Suprapubic skin (tissue), 4 donors: ENCODE data around the gene SYT11. TPM values are rescaled to one million over a fixed set of nuclear protein-coding genes. Genes with fewer than 3 reads are reported as not detected.

Experiments
- DNase-seq, 2 donors: peaks; one replicate each; pipeline ENCODE4 v3.0.0-alpha.2; 2019; ENCODE audit warnings: low spot score in 2 of 2
- H3K27ac ChIP-seq: fragments of 200-600 bp; sonication (generic); one replicate; pipeline ENCODE4 v1.5.1; 2019
- H3K27me3 ChIP-seq: fragments of 200-600 bp; sonication (generic); one replicate; pipeline ENCODE4 v1.5.1; 2019
- H3K36me3 ChIP-seq: fragments of 200-600 bp; sonication (generic); one replicate; pipeline ENCODE4 v1.5.1; 2019
- H3K4me1 ChIP-seq: fragments of 200-600 bp; sonication (generic); one replicate; pipeline ENCODE4 v1.5.1; 2019
- H3K4me3 ChIP-seq: fragments of 200-600 bp; sonication (generic); one replicate; pipeline ENCODE4 v1.5.1; 2019; ENCODE audit warnings: mild to moderate bottlenecking
- H3K9me3 ChIP-seq: fragments of 200-600 bp; sonication (generic); one replicate; pipeline ENCODE4 v1.5.1; 2019
- EP300 ChIP-seq: sonication (generic); formaldehyde crosslinking; IDR thresholded peaks from one replicate; pipeline ENCODE4 v1.6.1; 2017; ENCODE audit warnings: antibody characterized with exemption
- POLR2A ChIP-seq, 2 donors: fragments of 450-650 bp; IDR thresholded peaks; one replicate each; pipeline ENCODE4 v1.6.1; 2017; ENCODE audit warnings: antibody characterized with exemption in 2 of 2, mild to moderate bottlenecking in 2 of 2, moderate library complexity in 2 of 2
- POLR2AphosphoS5 ChIP-seq, 3 donors: sonication (generic); formaldehyde crosslinking; IDR thresholded peaks; one replicate each; pipeline ENCODE4 v1.6.1; 2017; ENCODE audit warnings: antibody characterized with exemption in 3 of 3
- WGBS: methylation state at CpG from one replicate; pipeline ENCODE4 v1.1.5; 2018; 5-methylcytosine and 5-hydroxymethylcytosine counted together
- total RNA-seq, 4 donors: library from RNA; depleted of rRNA; stranded (reverse); fragments of >200 nt; gene quantifications; one replicate each; pipeline ENCODE4 v1.1.0, GENCODE V29; 2016
- TF ChIP-seq, protein P1 (sequence below), 2 donors: fragments of 200-600 bp in 1 of 2; fragments of 450-650 bp in 1 of 2; sonication (generic) in 1 of 2; IDR thresholded peaks; one replicate each; pipeline ENCODE4 v1.5.1; 2016 to 2019; ENCODE audit warnings: antibody characterized with exemption in 2 of 2, mild to moderate bottlenecking in 1 of 2, moderate library complexity in 1 of 2

Gene SYT11
- total RNA-seq, 4 donors from 2014 or later, result 2.2 to 3.3 (median 2.7) TPM

DNA sequence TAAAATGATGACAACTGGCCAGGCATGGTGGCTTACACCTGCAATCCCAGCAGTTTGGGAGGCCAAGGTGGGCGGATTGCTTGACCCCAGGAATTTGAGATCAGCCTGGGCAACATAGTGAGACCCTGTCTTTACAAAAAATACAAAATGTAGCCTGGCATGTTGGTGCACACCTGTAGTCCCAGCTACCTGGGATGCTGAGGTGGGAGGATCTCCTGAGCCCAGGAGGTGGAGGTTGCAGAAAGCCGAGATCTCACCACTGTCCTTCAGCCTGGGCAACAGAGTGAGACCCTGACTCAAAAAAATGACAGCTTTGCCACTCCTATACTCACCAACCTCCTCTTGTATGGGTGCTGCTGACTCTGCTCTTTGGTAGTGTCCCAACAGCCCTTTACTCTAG is 18.6 kb downstream of the SYT11 start:
- Histone ChIP-seq H3K27me3 (no peaks in the 10 kb centered on the region), H3K36me3 (no peaks in the 10 kb centered on the region), H3K4me3 (no peak overlapping the region), H3K9me3 (no peaks in the 10 kb centered on the region), H3K27ac (no peak overlapping the region), H3K4me1 (no peaks in the 10 kb centered on the region)
- TF ChIP-seq, protein P1, sequence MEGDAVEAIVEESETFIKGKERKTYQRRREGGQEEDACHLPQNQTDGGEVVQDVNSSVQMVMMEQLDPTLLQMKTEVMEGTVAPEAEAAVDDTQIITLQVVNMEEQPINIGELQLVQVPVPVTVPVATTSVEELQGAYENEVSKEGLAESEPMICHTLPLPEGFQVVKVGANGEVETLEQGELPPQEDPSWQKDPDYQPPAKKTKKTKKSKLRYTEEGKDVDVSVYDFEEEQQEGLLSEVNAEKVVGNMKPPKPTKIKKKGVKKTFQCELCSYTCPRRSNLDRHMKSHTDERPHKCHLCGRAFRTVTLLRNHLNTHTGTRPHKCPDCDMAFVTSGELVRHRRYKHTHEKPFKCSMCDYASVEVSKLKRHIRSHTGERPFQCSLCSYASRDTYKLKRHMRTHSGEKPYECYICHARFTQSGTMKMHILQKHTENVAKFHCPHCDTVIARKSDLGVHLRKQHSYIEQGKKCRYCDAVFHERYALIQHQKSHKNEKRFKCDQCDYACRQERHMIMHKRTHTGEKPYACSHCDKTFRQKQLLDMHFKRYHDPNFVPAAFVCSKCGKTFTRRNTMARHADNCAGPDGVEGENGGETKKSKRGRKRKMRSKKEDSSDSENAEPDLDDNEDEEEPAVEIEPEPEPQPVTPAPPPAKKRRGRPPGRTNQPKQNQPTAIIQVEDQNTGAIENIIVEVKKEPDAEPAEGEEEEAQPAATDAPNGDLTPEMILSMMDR (IDR thresholded peaks at IDR 0.05), result no peak
- TF ChIP-seq POLR2AphosphoS5 (IDR thresholded peaks at IDR 0.05) (no peak), POLR2A (IDR thresholded peaks at IDR 0.05) (no peak), EP300 (no peak)
- 95% methylated on average over 1 of the region's 2 CpGs for WGBS
- DNase-seq, result no peak

DNA sequence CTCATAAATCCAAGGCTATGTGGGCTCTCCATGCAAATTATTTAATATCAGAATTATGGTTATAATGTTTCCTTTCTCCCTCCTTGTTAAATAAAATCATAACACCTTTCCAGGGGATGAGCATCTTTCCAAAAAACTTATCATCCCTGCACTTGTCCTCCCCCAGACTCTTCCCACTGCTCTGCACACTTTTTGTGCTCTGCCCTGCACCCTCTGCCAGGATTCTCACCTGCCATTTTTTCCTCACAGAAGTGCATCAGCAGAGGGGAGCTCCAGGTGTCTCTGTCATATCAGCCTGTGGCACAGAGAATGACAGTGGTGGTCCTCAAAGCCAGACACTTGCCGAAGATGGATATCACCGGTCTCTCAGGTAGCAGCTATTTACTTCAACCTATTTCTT is 20.9 kb downstream of the SYT11 start:
- H3K9me3 ChIP-seq, result no peaks in the 10 kb centered on the region
- TF ChIP-seq POLR2A (IDR thresholded peaks at IDR 0.05), result no peak
- TF ChIP-seq, protein P1 (IDR thresholded peaks at IDR 0.05), result no peak

GRCh38 chr1:155880950-155881349 is 21.6 kb downstream of the SYT11 start:
- H3K9me3 ChIP-seq, result no peaks in the 10 kb centered on the region
- H3K27ac ChIP-seq, result no peak overlapping the region
- DNase-seq, result no peak
- H3K4me3 ChIP-seq, result no peak overlapping the region
- whole genome bisulfite sequencing, result 82% methylated on average over 6 of the region's 6 CpGs
- no peaks in the 10 kb centered on the region for H3K27me3 ChIP-seq
- no peaks in the 10 kb centered on the region for H3K36me3 ChIP-seq
- H3K4me1 ChIP-seq, result no peaks in the 10 kb centered on the region
- TF ChIP-seq, protein P1 (IDR thresholded peaks at IDR 0.05), result no peak
- TF ChIP-seq POLR2A (IDR thresholded peaks at IDR 0.05) (no peak), EP300 (no peak)

More for the DNA sequence above, 20.9 kb downstream of the SYT11 start:
- Histone ChIP-seq H3K4me3 (no peak overlapping the region), H3K27me3 (no peaks in the 10 kb centered on the region), H3K36me3 (no peaks in the 10 kb centered on the region), H3K27ac (no peak overlapping the region), H3K4me1 (no peaks in the 10 kb centered on the region)
- 100% methylated on average over 2 of the region's 2 CpGs for WGBS
- DNase-seq, result no peak

DNA sequence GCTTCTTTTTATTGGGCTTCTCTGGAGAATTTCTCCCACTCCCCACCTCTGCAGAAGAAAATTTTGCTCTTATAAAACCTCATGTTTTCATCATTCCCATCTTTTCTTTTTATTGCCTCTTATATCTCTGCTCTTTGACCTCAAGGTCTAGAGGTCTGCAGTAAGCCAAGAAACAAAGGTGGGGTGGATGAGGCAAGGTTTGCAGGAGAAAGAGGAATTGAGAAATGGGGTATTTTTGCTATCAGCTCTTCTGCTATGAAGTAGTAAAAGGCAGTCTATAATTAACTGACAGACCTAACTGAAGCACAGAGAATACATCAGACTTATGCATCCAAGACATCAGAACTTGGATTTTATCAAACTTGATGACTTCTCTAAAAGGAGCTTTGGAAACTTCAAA is 22.9 kb downstream of the SYT11 start:
- no peaks in the 10 kb centered on the region for H3K9me3 ChIP-seq
- no peak overlapping the region for H3K27ac ChIP-seq
- TF ChIP-seq POLR2AphosphoS5 (IDR thresholded peaks at IDR 0.05) (no peak), POLR2A (IDR thresholded peaks at IDR 0.05) (no peak), EP300 (no peak)
- TF ChIP-seq, protein P1 (IDR thresholded peaks at IDR 0.05), result no peak
- no peak for DNase-seq
- no peak overlapping the region for H3K4me3 ChIP-seq
- no peaks in the 10 kb centered on the region for H3K36me3 ChIP-seq
- H3K27me3 ChIP-seq, result no peaks in the 10 kb centered on the region
- no peaks in the 10 kb centered on the region for H3K4me1 ChIP-seq

GRCh38 chr1:155882766-155883165 is 23.4 kb downstream of the SYT11 start:
- Histone ChIP-seq H3K4me1 (no peaks in the 10 kb centered on the region), H3K27me3 (no peaks in the 10 kb centered on the region), H3K27ac (no peak overlapping the region), H3K36me3 (no peaks in the 10 kb centered on the region), H3K4me3 (no peak overlapping the region), H3K9me3 (no peaks in the 10 kb centered on the region)
- WGBS, result 67% methylated on average over 2 of the region's 2 CpGs
- DNase-seq, result no peak
- TF ChIP-seq, protein P1 (IDR thresholded peaks at IDR 0.05), result no peak
- TF ChIP-seq EP300, result no peak
- TF ChIP-seq POLR2A (IDR thresholded peaks at IDR 0.05), result no peak
- TF ChIP-seq POLR2AphosphoS5 (IDR thresholded peaks at IDR 0.05), result no peak
